Esophagus squamous epithelium (tissue), 4 donors: ENCODE measurements around the gene DYRK2.

Source experiments
- CTCF ChIP-seq, 6 experiments: fragments of 450-650 bp in 4 of 6; fragments of 200-600 bp in 2 of 6; sonication (generic) in 2 of 6; IDR thresholded peaks; one replicate each; pipeline ENCODE4 v1.5.1; 2016 to 2019; ENCODE audit warnings: antibody characterized with exemption in 6 of 6, mild to moderate bottlenecking in 4 of 6, moderate library complexity in 4 of 6
- POLR2A ChIP-seq, 4 donors: fragments of 450-650 bp; IDR thresholded peaks; one replicate each; pipeline ENCODE4 v1.6.1; 2017; ENCODE audit warnings: antibody characterized with exemption in 4 of 4, mild to moderate bottlenecking in 4 of 4, moderate library complexity in 3 of 4

GRCh38 chr12:67633024-67633610 lies 15.4 kb upstream of the DYRK2 start:
- TF ChIP-seq CTCF (IDR thresholded peaks at IDR 0.05) (no peak), POLR2A (IDR thresholded peaks at IDR 0.05) (no peak)
